Femur (tissue), 1 donor: ENCODE measurements around the gene TMEM144.
A peak's percentile ranks its signal among the peaks of the same experiment; 100 is the strongest.

Source experiments
- DNase-seq: peaks from one replicate; pipeline ENCODE4 v3.0.0-alpha.2; 2017

Gene TMEM144

GRCh38 chr4:158209825-158210807, at the start of gene TMEM144:
Gene TMEM144 (plus strand): TSS chr4:158210486. CDS start chr4:158212668, 2,182 bp downstream.
- peak; percentile 89 for DNase-seq

- DNase-seq: no peak
Observed at GRCh38 chr4:158161551-158162354, 48.5 kb upstream of the TMEM144 start.

- DNase-seq: no peak
Observed at GRCh38 chr4:158162631-158163030, 47.7 kb upstream of the TMEM144 start.

- no peak for DNase-seq
Observed at GRCh38 chr4:158163941-158164767, 46.1 kb upstream of the TMEM144 start.

GRCh38 chr4:158164768-158165213, 45.5 kb upstream of the TMEM144 start:
- no peak for DNase-seq

- no peak for DNase-seq
Observed at GRCh38 chr4:158166701-158167100, 43.6 kb upstream of the TMEM144 start.

GRCh38 chr4:158168606-158169005, 41.7 kb upstream of the TMEM144 start:
- DNase-seq: no peak

- DNase-seq: no peak
Observed at GRCh38 chr4:158169506-158169905, 40.8 kb upstream of the TMEM144 start.

GRCh38 chr4:158169931-158170690, 40.2 kb upstream of the TMEM144 start:
- peak; percentile 75 for DNase-seq

GRCh38 chr4:158170691-158171561, 39.4 kb upstream of the TMEM144 start:
- DNase-seq: peak; percentile 37

GRCh38 chr4:158172261-158173258, 37.7 kb upstream of the TMEM144 start, which contains the start of gene GASK1B:
Gene GASK1B (minus strand): TSS chr4:158173025. CDS start chr4:158171375, 1,650 bp downstream.
- DNase-seq: peak; percentile 37

GRCh38 chr4:158176108-158176507, 34.2 kb upstream of the TMEM144 start:
- no peak for DNase-seq

GRCh38 chr4:158176776-158177175, 33.5 kb upstream of the TMEM144 start:
- no peak for DNase-seq

- DNase-seq: no peak
Observed at GRCh38 chr4:158179465-158179864, 30.8 kb upstream of the TMEM144 start.

GRCh38 chr4:158181906-158182305, 28.4 kb upstream of the TMEM144 start:
- DNase-seq: no peak

- no peak for DNase-seq
Observed at GRCh38 chr4:158182736-158183135, 27.6 kb upstream of the TMEM144 start.

GRCh38 chr4:158186815-158187214, 23.5 kb upstream of the TMEM144 start:
- no peak for DNase-seq

GRCh38 chr4:158189422-158189821, 20.9 kb upstream of the TMEM144 start:
- DNase-seq: no peak

GRCh38 chr4:158190718-158191117, 19.6 kb upstream of the TMEM144 start:
- DNase-seq: no peak
